Neuronal stem cell (in vitro differentiated cells): Measurements from ENCODE around the gene COL19A1.
A peak's percentile ranks its signal among the peaks of the same experiment; 100 is the strongest.

Experiments
- DNase-seq: peaks from one replicate; pipeline ENCODE4 v3.0.0-alpha.2; 2013; ENCODE audit warnings: low spot score
- H2AFZ ChIP-seq: one replicate; pipeline ENCODE4 v1.6.1; 2013; ENCODE audit warnings: mild to moderate bottlenecking, low read length, inconsistent platforms
- H2AK5ac ChIP-seq: 2 replicates; pipeline ENCODE4 v1.6.1; 2013; ENCODE audit warnings: low read depth, mild to moderate bottlenecking, inconsistent platforms, low read length, moderate library complexity, mixed read lengths
- H2BK120ac ChIP-seq: 2 replicates; pipeline ENCODE4 v1.6.1; 2013; ENCODE audit warnings: low read depth, mild to moderate bottlenecking, inconsistent platforms, low read length, moderate library complexity, mixed read lengths
- H2BK12ac ChIP-seq: one replicate; pipeline ENCODE4 v1.6.1; 2013; ENCODE audit warnings: low read length, inconsistent platforms
- H2BK15ac ChIP-seq: 2 replicates; pipeline ENCODE4 v1.6.1; 2013; ENCODE audit warnings: mild to moderate bottlenecking, low read length, inconsistent platforms, mixed read lengths
- H2BK5ac ChIP-seq: one replicate; pipeline ENCODE4 v1.6.1; 2013; ENCODE audit warnings: inconsistent platforms, mild to moderate bottlenecking, low read length, moderate library complexity
- H3K14ac ChIP-seq: one replicate; pipeline ENCODE4 v1.6.1; 2013; ENCODE audit warnings: low read length, inconsistent platforms
- H3K18ac ChIP-seq: 2 replicates; pipeline ENCODE4 v1.6.1; 2013; ENCODE audit warnings: low read length, inconsistent platforms
- H3K23ac ChIP-seq: 2 replicates; pipeline ENCODE4 v1.6.1; 2013; ENCODE audit warnings: low read depth, mild to moderate bottlenecking, mixed read lengths, low read length, inconsistent platforms; ENCODE audit not compliant: poor library complexity
- H3K27ac ChIP-seq: replicated peaks from 3 replicates; pipeline ENCODE4 v1.5.1; 2013; ENCODE audit warnings: low read length, inconsistent platforms
- H3K27me3 ChIP-seq, 3 experiments: 2 replicates each; pipeline ENCODE4 v1.6.1; 2013; ENCODE audit warnings: low read length in 3 of 3, mild to moderate bottlenecking in 2 of 3, inconsistent platforms in 1 of 3, low read depth in 1 of 3, mixed read lengths in 1 of 3, moderate library complexity in 1 of 3; ENCODE audit not compliant: control insufficient read depth in 3 of 3, insufficient read depth in 3 of 3
- H3K36me3 ChIP-seq, 2 donors: replicated peaks in 1 of 2; 2 replicates each; pipeline ENCODE4 v1.6.1; 2013; ENCODE audit warnings: low read length in 2 of 2; ENCODE audit not compliant: control insufficient read depth in 2 of 2, insufficient read depth in 2 of 2
- H3K4ac ChIP-seq: 2 replicates; pipeline ENCODE4 v1.6.1; 2013; ENCODE audit warnings: inconsistent platforms, mild to moderate bottlenecking, low read length, moderate library complexity
- H3K4me1 ChIP-seq, 2 donors: 1 replicate in 1 of 2; 2 replicates in 1 of 2; pipeline ENCODE4 v1.6.1; 2013; ENCODE audit warnings: low read length in 2 of 2, low read depth in 1 of 2; ENCODE audit not compliant: control insufficient read depth in 2 of 2, insufficient read depth in 1 of 2
- H3K4me2 ChIP-seq: one replicate; pipeline ENCODE4 v1.6.1; 2013; ENCODE audit warnings: mild to moderate bottlenecking, low read length, inconsistent platforms; ENCODE audit not compliant: insufficient read depth, poor library complexity, severe bottlenecking
- H3K4me3 ChIP-seq, 2 donors: 2 replicates each; pipeline ENCODE4 v1.5.1; 2013; ENCODE audit warnings: low read length in 2 of 2, mild to moderate bottlenecking in 2 of 2, inconsistent platforms in 1 of 2, moderate library complexity in 1 of 2
- H3K79me1 ChIP-seq: one replicate; pipeline ENCODE4 v1.6.1; 2013; ENCODE audit warnings: low read depth, mild to moderate bottlenecking, inconsistent platforms, low read length, moderate library complexity
- H3K9ac ChIP-seq: one replicate; pipeline ENCODE4 v1.6.1; 2013; ENCODE audit warnings: mild to moderate bottlenecking, low read depth, low read length, inconsistent platforms; ENCODE audit not compliant: poor library complexity
- H3K9me3 ChIP-seq, 2 donors: replicated peaks in 1 of 2; 2 replicates each; pipeline versions ENCODE3 to v1.6.1; 2013; ENCODE audit warnings: low read length in 2 of 2, mild to moderate bottlenecking in 2 of 2, inconsistent platforms in 1 of 2, low read depth in 1 of 2, mixed read lengths in 1 of 2, moderate library complexity in 1 of 2; ENCODE audit not compliant: control insufficient read depth in 2 of 2, insufficient read depth in 1 of 2
- H4K8ac ChIP-seq: one replicate; pipeline ENCODE4 v1.6.1; 2013; ENCODE audit warnings: low read depth, mild to moderate bottlenecking, inconsistent platforms, low read length, moderate library complexity
- H4K91ac ChIP-seq: one replicate; pipeline ENCODE4 v1.6.1; 2013; ENCODE audit warnings: low read length, low read depth, mild to moderate bottlenecking, inconsistent platforms; ENCODE audit not compliant: poor library complexity
- WGBS, 2 donors: extraction: QIAGEN DNeasy Blood & Tissue Kit; methylation state at CpG; one replicate each; pipeline ENCODE4 v1.1.7; 2013; ENCODE audit warnings: missing lambda C conversion rate in 2 of 2, mixed read lengths in 1 of 2; ENCODE audit not compliant: insufficient read length in 2 of 2, insufficient replicate concordance in 1 of 2; ENCODE audit errors: extremely low coverage in 2 of 2; 5-methylcytosine and 5-hydroxymethylcytosine counted together

The COL19A1 gene

DNA sequence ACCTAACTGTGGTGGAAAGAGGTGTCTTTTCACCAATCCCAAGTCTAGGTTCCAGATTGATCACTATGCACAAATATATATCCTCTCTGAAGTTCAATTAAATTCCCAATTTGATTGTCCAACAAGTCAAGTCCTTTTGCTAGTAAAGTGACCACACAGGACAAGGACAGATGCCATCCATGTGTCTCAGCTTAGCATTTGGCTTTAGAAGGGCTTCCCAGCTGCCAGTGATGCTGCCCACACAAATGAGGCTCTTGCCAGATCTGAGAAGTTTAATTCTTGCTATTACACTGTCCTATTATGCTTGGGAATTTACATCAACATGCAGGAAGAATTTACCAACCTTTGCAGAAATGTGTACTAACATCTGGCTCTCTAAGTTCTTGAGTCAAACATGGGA lies 328.1 kb downstream of the COL19A1 start:
- H3K4me1 ChIP-seq = no peaks in the 10 kb centered on the region
- no peak overlapping the region for H3K4ac ChIP-seq
- no peak overlapping the region for H3K14ac ChIP-seq
- no peak overlapping the region for H3K18ac ChIP-seq
- no peak overlapping the region for H4K8ac ChIP-seq
- H3K9ac ChIP-seq = no peak overlapping the region
- no peak overlapping the region for H2BK5ac ChIP-seq
- H2AFZ ChIP-seq = no peak overlapping the region
- no peak overlapping the region for H3K27ac ChIP-seq
- no peak overlapping the region for H2BK12ac ChIP-seq
- H2BK15ac ChIP-seq = no peak overlapping the region
- no peaks in the 10 kb centered on the region for H3K9me3 ChIP-seq
- H3K23ac ChIP-seq = no peak overlapping the region
- no peaks in the 10 kb centered on the region for H3K79me1 ChIP-seq
- no peaks in the 10 kb centered on the region for H3K27me3 ChIP-seq
- no peak overlapping the region for H2AK5ac ChIP-seq
- DNase-seq = no peak
- no peak overlapping the region for H2BK120ac ChIP-seq
- no peak overlapping the region for H3K4me2 ChIP-seq
- no peak overlapping the region for H3K4me3 ChIP-seq
- no peaks in the 10 kb centered on the region for H3K36me3 ChIP-seq
- no peak overlapping the region for H4K91ac ChIP-seq

DNA sequence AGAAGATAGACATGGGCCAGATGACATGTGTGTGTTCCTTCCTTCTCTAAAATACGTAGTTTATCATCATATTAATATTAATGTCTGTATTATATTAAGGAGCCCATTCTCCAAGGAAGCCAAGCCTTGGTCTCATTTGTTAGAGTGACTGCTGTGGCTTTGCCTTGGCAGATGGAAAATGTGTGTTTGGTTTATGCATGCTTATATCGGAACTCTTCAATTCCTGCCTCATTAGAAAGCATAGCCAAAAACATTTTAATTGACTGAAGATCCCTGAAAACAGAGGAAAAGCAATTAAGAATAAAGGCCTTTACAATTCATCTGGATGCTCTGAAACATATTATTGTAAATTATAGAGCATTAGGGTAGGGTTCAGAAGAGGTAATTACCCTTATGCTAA lies 330.2 kb downstream of the COL19A1 start:
- Histone ChIP-seq H3K23ac (no peak overlapping the region), H3K4ac (no peak overlapping the region), H3K9me3 (no peaks in the 10 kb centered on the region), H3K14ac (no peak overlapping the region), H2BK120ac (no peak overlapping the region), H3K9ac (no peak overlapping the region), H2AFZ (no peak overlapping the region), H3K18ac (no peak overlapping the region), H3K4me2 (no peak overlapping the region), H4K91ac (no peak overlapping the region), H2BK15ac (no peak overlapping the region), H4K8ac (no peak overlapping the region), H3K27me3 (no peaks in the 10 kb centered on the region), H2BK12ac (no peak overlapping the region), H3K27ac (no peak overlapping the region), H2AK5ac (no peak overlapping the region), H3K4me1 (no peaks in the 10 kb centered on the region), H3K4me3 (no peak overlapping the region), H3K36me3 (no peaks in the 10 kb centered on the region), H3K79me1 (no peaks in the 10 kb centered on the region), H2BK5ac (no peak overlapping the region)
- DNase-seq = no peak
- no CpG with 5 or more reads among the region's 2 CpGs for WGBS, 2 donors

DNA sequence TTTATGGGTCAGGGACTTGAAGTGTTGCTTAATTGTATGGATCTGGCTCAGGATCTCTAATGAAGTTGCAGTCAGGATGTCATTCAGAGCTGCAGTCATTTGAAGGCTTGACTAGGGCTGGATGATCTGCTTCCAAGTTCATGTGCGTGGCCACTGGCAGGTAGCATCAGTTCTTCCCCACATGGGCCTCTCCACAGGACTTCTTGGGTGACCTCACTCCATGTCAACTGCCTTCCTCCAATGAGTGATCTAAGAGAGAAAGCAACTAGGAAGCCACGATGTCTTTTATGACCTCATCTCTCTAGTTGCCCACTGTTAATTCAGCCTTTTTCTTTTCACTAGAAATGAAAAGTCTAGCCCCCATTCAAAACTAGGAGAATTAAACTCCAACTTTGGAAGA lies 332.4 kb downstream of the COL19A1 start:
- Histone ChIP-seq H3K4me3 (no peak overlapping the region), H3K14ac (no peak overlapping the region), H3K36me3 (no peaks in the 10 kb centered on the region), H3K4ac (no peak overlapping the region), H3K23ac (no peak overlapping the region), H3K4me1 (peaks cover 0 to 6% of the 10 kb centered on the region in 2 donors), H3K27ac (no peak overlapping the region), H3K18ac (no peak overlapping the region), H2AK5ac (no peak overlapping the region), H2BK120ac (no peak overlapping the region), H2BK15ac (no peak overlapping the region), H4K91ac (no peak overlapping the region), H3K4me2 (no peak overlapping the region), H2BK12ac (no peak overlapping the region), H2BK5ac (no peak overlapping the region), H4K8ac (no peak overlapping the region), H3K9me3 (no peaks in the 10 kb centered on the region), H3K9ac (no peak overlapping the region), H3K79me1 (no peaks in the 10 kb centered on the region), H3K27me3 (no peaks in the 10 kb centered on the region), H2AFZ (no peak overlapping the region)
- WGBS, 2 donors = no CpG with 5 or more reads among the region's 2 CpGs
- DNase-seq = no peak

DNA sequence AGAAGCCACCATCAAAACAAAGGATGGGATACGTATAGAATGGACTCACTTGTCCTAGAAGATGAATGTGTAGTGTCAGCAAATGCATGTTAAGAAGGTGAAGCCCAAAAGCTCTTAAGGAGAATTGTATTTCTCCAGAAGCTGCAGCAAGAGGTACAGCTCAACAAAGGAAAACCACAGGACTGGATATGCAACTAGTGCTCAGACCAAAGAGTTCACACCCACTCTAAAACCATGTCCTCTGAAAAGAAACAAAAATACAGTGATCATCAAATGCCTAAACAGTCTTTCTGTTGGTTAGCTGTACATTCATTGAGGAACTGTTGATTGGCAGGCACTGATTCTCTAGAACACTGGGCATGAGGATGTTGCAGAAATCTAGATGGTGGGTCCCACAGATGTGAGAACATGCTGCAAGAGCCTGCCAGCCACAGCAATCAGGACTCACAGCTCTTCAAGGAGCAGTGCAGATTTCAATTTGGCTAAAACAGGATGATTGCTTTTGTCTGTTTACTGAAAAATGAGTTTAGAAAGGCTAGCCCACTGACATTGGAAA lies 342.0 kb downstream of the COL19A1 start:
- no peaks in the 10 kb centered on the region for H3K9me3 ChIP-seq
- H3K18ac ChIP-seq = no peak overlapping the region
- WGBS, 2 donors = no CpG with 5 or more reads among the region's 1 CpG
- DNase-seq = no peak
- no peaks in the 10 kb centered on the region for H3K36me3 ChIP-seq
- H2BK5ac ChIP-seq = no peak overlapping the region
- H2AK5ac ChIP-seq = no peak overlapping the region
- H3K4me1 ChIP-seq = no peaks in the 10 kb centered on the region
- no peak overlapping the region for H3K9ac ChIP-seq
- H2BK12ac ChIP-seq = no peak overlapping the region
- H2BK15ac ChIP-seq = no peak overlapping the region
- no peak overlapping the region for H3K14ac ChIP-seq
- H3K27me3 ChIP-seq = no peaks in the 10 kb centered on the region
- H4K8ac ChIP-seq = no peak overlapping the region
- no peak overlapping the region for H3K23ac ChIP-seq
- peak overlapping the region; percentile 55 for H2AFZ ChIP-seq
- H4K91ac ChIP-seq = no peak overlapping the region
- no peak overlapping the region for H3K4ac ChIP-seq
- H2BK120ac ChIP-seq = no peak overlapping the region
- no peaks in the 10 kb centered on the region for H3K79me1 ChIP-seq
- H3K4me3 ChIP-seq = no peak overlapping the region
- H3K4me2 ChIP-seq = no peak overlapping the region
- no peak overlapping the region for H3K27ac ChIP-seq
